Naive thymus-derived CD4-positive, alpha-beta T cell (primary cell): Measurements from ENCODE around the gene PBX2. TPM values are rescaled to one million over a fixed set of nuclear protein-coding genes. Genes with fewer than 3 reads are reported as not detected.

Experiments
- ATAC-seq: fragments of 150-1000 bp; cut with Tn5 transposase; 2 replicates; pipeline ENCODE4 v1.10.0; 2021; ENCODE audit warnings: mild to moderate bottlenecking, moderate library complexity
- CTCF ChIA-PET: fragments of 350-600 bp; sonication (Branson Sonifier 250); formaldehyde crosslinking; loops from one replicate; lab custom pipeline; 2021; ENCODE audit warnings: antibody characterized with exemption; lab: Charles Lee
- POLR2A ChIA-PET: fragments of 350-600 bp; sonication (Branson Sonifier 250); formaldehyde crosslinking; loops from one replicate; lab custom pipeline; 2021; ENCODE audit warnings: antibody characterized with exemption, inconsistent platforms; lab: Charles Lee
- DNase-seq, 9 donors: peaks; one replicate each; pipeline versions ENCODE4 v3.0.0 to v3.0.0-alpha.2; 2020 to 2022; ENCODE audit warnings: mixed read lengths in 1 of 9
- H3K27ac ChIP-seq: one replicate; pipeline ENCODE4 v1.7.0; 2013; ENCODE audit warnings: mild to moderate bottlenecking, low read depth, low read length, moderate library complexity
- H3K27me3 ChIP-seq, 2 donors: one replicate each; pipeline ENCODE4 v1.7.0; 2013; ENCODE audit warnings: low read length in 2 of 2, mild to moderate bottlenecking in 2 of 2, moderate library complexity in 2 of 2; ENCODE audit not compliant: control insufficient read depth in 2 of 2, insufficient read depth in 2 of 2
- H3K36me3 ChIP-seq, 3 experiments: 1 replicate in 2 of 3; 2 replicates in 1 of 3; pipeline ENCODE4 v1.7.0; 2013; ENCODE audit warnings: low read length in 3 of 3, mild to moderate bottlenecking in 3 of 3, moderate library complexity in 1 of 3; ENCODE audit not compliant: insufficient read depth in 3 of 3, control insufficient read depth in 2 of 3
- H3K4me1 ChIP-seq, 2 donors: one replicate each; pipeline ENCODE4 v1.7.0; 2013; ENCODE audit warnings: low read length in 2 of 2, mild to moderate bottlenecking in 2 of 2, moderate library complexity in 1 of 2; ENCODE audit not compliant: control insufficient read depth in 2 of 2, insufficient read depth in 2 of 2
- H3K4me3 ChIP-seq: 2 replicates; pipeline ENCODE4 v1.7.0; 2013; ENCODE audit warnings: mild to moderate bottlenecking, low read length
- H3K9me3 ChIP-seq, 3 experiments: 1 replicate in 2 of 3; 2 replicates in 1 of 3; pipeline ENCODE4 v1.7.0; 2013; ENCODE audit warnings: low read length in 3 of 3; ENCODE audit not compliant: control insufficient read depth in 2 of 3
- H3K27ac Mint-ChIP-seq, 9 donors: one replicate each; pipeline ENCODE4 v1.8.0; 2020 to 2022; ENCODE audit warnings: mixed read lengths in 9 of 9, mild to moderate bottlenecking in 8 of 9, moderate library complexity in 5 of 9, inconsistent platforms in 2 of 9
- H3K27me3 Mint-ChIP-seq, 5 donors: one replicate each; pipeline ENCODE4 v1.8.0; 2021 to 2022; ENCODE audit warnings: mixed read lengths in 5 of 5, mild to moderate bottlenecking in 1 of 5
- H3K36me3 Mint-ChIP-seq, 5 donors: one replicate each; pipeline ENCODE4 v1.8.0; 2020 to 2022; ENCODE audit warnings: mixed read lengths in 5 of 5, mild to moderate bottlenecking in 3 of 5, inconsistent platforms in 1 of 5
- H3K4me1 Mint-ChIP-seq, 7 donors: one replicate each; pipeline ENCODE4 v1.8.0; 2020 to 2022; ENCODE audit warnings: mixed read lengths in 7 of 7, mild to moderate bottlenecking in 3 of 7, inconsistent platforms in 1 of 7
- H3K4me3 Mint-ChIP-seq, 10 donors: one replicate each; pipeline ENCODE4 v1.8.0; 2020 to 2022; ENCODE audit warnings: mild to moderate bottlenecking in 10 of 10, mixed read lengths in 10 of 10, moderate library complexity in 6 of 10, inconsistent platforms in 2 of 10
- H3K9me3 Mint-ChIP-seq, 11 donors: one replicate each; pipeline ENCODE4 v1.8.0; 2020 to 2022; ENCODE audit warnings: mixed read lengths in 11 of 11, mild to moderate bottlenecking in 4 of 11, inconsistent platforms in 1 of 11, moderate library complexity in 1 of 11
- intact Hi-C, 2 donors: fragments of 100-400 bp; cut with micrococcal nuclease; formaldehyde crosslinking; loops; one replicate each; pipeline ENCODE4 v1.15.1; 2023
- polyA plus RNA-seq, 2 donors: library from polyadenylated mRNA; unstranded; fragments of 300-500 nt; fragmentation: Illumina TruSeq; gene quantifications; one replicate each; pipeline ENCODE4 v1.2.3, GENCODE V29; 2021
- total RNA-seq, 6 experiments: library from RNA in 5 of 6; stranded (reverse) in 5 of 6; gene quantifications; 1 replicate in 5 of 6; 2 replicates in 1 of 6; pipeline ENCODE4 v1.2.3 and lab custom pipeline; 2021 to 2026

PBX2 gene
- total and polyA plus RNA-seq, 7 experiments from 2014 or later, result 2.5 to 221 (median 108) TPM

GRCh38 chr6:32198345-32198696 is 8.3 kb upstream of the PBX2 start:
- Histone ChIP-seq H3K36me3 (no peaks in the 10 kb centered on the region), H3K4me1 (peaks cover 19 to 21% of the 10 kb centered on the region in 2 donors), H3K27me3 (no peaks in the 10 kb centered on the region), H3K27ac (no peak overlapping the region), H3K4me3 (no peak overlapping the region), H3K9me3 (no peaks in the 10 kb centered on the region)
- H3K4me1 Mint-ChIP-seq, result peaks cover 20 to 32% (median 29%) of the 10 kb centered on the region in 7 donors
- CTCF ChIA-PET, result interaction anchor here (1.5 kb wide), 1 partner anchor 71 kb away, joined by 3 read pairs; the partner anchor contains the start of gene ATF6B
- no peaks in the 10 kb centered on the region for H3K36me3 Mint-ChIP-seq
- no peaks in the 10 kb centered on the region for H3K9me3 Mint-ChIP-seq
- ATAC-seq (no peak), DNase-seq (no peak)
- H3K4me3 Mint-ChIP-seq, result peak overlapping the region in 4 of 10 donors; percentile 8 to 41 (median 26)
- peak overlapping the region in 6 of 9 donors; percentile 31 to 97 (median 58) for H3K27ac Mint-ChIP-seq
- H3K27me3 Mint-ChIP-seq, result peaks cover 0 to under 1% (median 0%) of the 10 kb centered on the region in 5 donors
- intact Hi-C loops, result loop anchor here (5.0 to 10.0 kb wide), 7 partner anchors 374 to 1581 kb away; partner anchors contain the start of genes B3GALT4 (in 1 of the 2), CLIC1 (in 1 of the 2), CUTA (in 1 of the 2) and HSD17B8 (in 1 of the 2)
- POLR2A ChIA-PET, result interaction anchor here (0.7 to 1.1 kb wide), 4 partner anchors 9 to 680 kb away, joined by 3 to 5 read pairs (median 4); no protein-coding TSS in a partner anchor

GRCh38 chr6:32196682-32197616 is 6.9 kb upstream of the PBX2 start:
- H3K4me1 ChIP-seq, result peaks cover 20 to 29% of the 10 kb centered on the region in 2 donors
- ATAC-seq, result no peak
- H3K36me3 ChIP-seq, result peaks cover 0 to 8% (median 0%) of the 10 kb centered on the region in 3 experiments
- DNase-seq, result peak in 1 of 9 donors; percentile 17
- Mint-ChIP-seq H3K27ac (peak overlapping the region; percentile 86 to 99 (median 97)), H3K27me3 (no peaks in the 10 kb centered on the region), H3K36me3 (peaks cover 0 to 7% (median 0%) of the 10 kb centered on the region in 5 donors), H3K4me1 (peaks cover 22 to 33% (median 31%) of the 10 kb centered on the region in 7 donors), H3K9me3 (no peaks in the 10 kb centered on the region), H3K4me3 (peak overlapping the region; percentile 92 to 99 (median 97))
- H3K27ac ChIP-seq, result peak overlapping the region; percentile 97
- H3K4me3 ChIP-seq, result peak overlapping the region; percentile 98
- H3K9me3 ChIP-seq, result no peaks in the 10 kb centered on the region
- intact Hi-C loops, result loop anchor here (5.0 to 10.0 kb wide), 7 partner anchors 372 to 1580 kb away; partner anchors contain the start of genes B3GALT4 (in 1 of the 2), CLIC1 (in 1 of the 2), CUTA (in 1 of the 2) and HSD17B8 (in 1 of the 2)
- H3K27me3 ChIP-seq, result no peaks in the 10 kb centered on the region
- CTCF ChIA-PET, result interaction anchor here (0.7 to 1.5 kb wide), 3 partner anchors 69 to 916 kb away, joined by 3 to 4 read pairs (median 3); partner anchors contain the start of gene ATF6B
- POLR2A ChIA-PET, result interaction anchor here (0.6 to 7.8 kb wide), 7 partner anchors 8 to 1201 kb away, joined by 3 to 79 read pairs (median 6); partner anchors contain the start of genes ATF6B and FKBPL

DNA sequence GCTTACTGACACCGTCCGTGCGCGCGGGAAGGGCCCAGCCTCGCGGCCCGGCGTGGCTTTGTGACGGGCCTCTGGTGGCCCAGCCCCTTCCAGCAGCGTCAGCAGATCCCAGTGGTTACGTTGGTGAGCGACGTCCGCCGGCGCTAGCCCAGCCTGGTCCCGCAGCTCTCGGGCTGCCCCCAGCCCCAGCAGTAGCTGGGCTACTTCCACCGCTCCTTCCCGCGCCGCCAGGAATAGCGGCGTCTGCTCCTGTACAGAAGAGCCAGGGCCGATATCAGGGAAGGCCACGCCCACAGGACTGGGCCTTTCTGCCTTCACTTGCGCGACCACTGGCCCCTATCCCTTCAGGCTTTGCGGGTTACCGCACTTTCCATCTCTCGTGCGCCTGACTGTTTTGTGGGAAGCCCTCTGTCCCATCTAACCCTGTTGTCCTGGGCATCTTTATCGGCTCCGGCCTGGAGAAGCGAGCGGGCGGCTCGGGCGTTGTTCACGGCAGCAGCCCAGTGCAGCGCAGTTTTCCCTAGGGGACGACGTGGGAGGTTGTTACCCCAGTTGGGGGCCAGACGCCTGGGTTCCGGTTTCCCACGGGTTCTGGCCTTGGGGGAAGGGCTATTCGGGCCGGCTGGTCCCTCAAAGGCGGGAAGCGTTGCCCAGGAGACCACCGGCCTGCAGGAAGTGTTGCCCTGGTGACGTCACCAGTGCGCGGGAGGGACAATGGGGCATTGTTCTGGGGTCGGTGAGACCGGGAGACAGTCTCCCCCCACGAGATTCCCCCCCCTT is 6.1 kb upstream of the PBX2 start:
- Histone ChIP-seq H3K4me3 (peak overlapping the region; percentile 98), H3K27me3 (no peaks in the 10 kb centered on the region), H3K9me3 (no peaks in the 10 kb centered on the region), H3K4me1 (peaks cover 20 to 29% of the 10 kb centered on the region in 2 donors), H3K27ac (peak overlapping the region; percentile 97), H3K36me3 (peaks cover 0 to 16% (median 0%) of the 10 kb centered on the region in 3 experiments)
- H3K4me3 Mint-ChIP-seq, result peak overlapping the region; percentile 92 to 99 (median 97)
- no peaks in the 10 kb centered on the region for H3K27me3 Mint-ChIP-seq
- no peaks in the 10 kb centered on the region for H3K9me3 Mint-ChIP-seq
- POLR2A ChIA-PET, result interaction anchor here (0.7 to 10.6 kb wide), 18 partner anchors 9 to 1201 kb away, joined by 3 to 259 read pairs (median 4); partner anchors contain the start of genes AGPAT1, ATF6B, FKBPL and RNF5
- DNase-seq (peak in 2 of 9 donors; percentile 60 to 66), ATAC-seq (no peak)
- intact Hi-C loops, result loop anchor here (1.0 to 10.0 kb wide), 22 partner anchors 18 to 1579 kb away; partner anchors contain the start of genes HSPA1B (in 2 of the 2), PPT2 (in 2 of the 2), PSMB8 (in 2 of the 2) and RNF5 (in 2 of the 2)
- H3K4me1 Mint-ChIP-seq, result peaks cover 24 to 38% (median 31%) of the 10 kb centered on the region in 7 donors
- peak overlapping the region; percentile 86 to 99 (median 97) for H3K27ac Mint-ChIP-seq
- CTCF ChIA-PET, result interaction anchor here (0.6 to 1.9 kb wide), 8 partner anchors 10 to 68 kb away, joined by 3 to 9 read pairs (median 4); partner anchors contain the start of genes ATF6B and FKBPL
- peaks cover 5 to 15% (median 6%) of the 10 kb centered on the region in 5 donors for H3K36me3 Mint-ChIP-seq

GRCh38 chr6:32195652-32195901 is 5.6 kb upstream of the PBX2 start:
- Histone ChIP-seq H3K27ac (peak overlapping the region; percentile 97), H3K36me3 (peaks cover 0 to 18% (median 0%) of the 10 kb centered on the region in 3 experiments), H3K27me3 (no peaks in the 10 kb centered on the region), H3K4me1 (peaks cover 20 to 29% of the 10 kb centered on the region in 2 donors), H3K9me3 (no peaks in the 10 kb centered on the region), H3K4me3 (peak overlapping the region; percentile 98)
- DNase-seq, result peak; percentile 94 to 100 (median 98)
- peaks cover 7 to 18% (median 8%) of the 10 kb centered on the region in 5 donors for H3K36me3 Mint-ChIP-seq
- H3K4me1 Mint-ChIP-seq, result peaks cover 24 to 40% (median 31%) of the 10 kb centered on the region in 7 donors
- no peaks in the 10 kb centered on the region for H3K27me3 Mint-ChIP-seq
- peak overlapping the region; percentile 92 to 99 (median 97) for H3K4me3 Mint-ChIP-seq
- peak overlapping the region; percentile 86 to 99 (median 97) for H3K27ac Mint-ChIP-seq
- H3K9me3 Mint-ChIP-seq, result no peaks in the 10 kb centered on the region
- CTCF ChIA-PET, result interaction anchor here (0.7 to 1.9 kb wide), 7 partner anchors 11 to 68 kb away, joined by 3 to 9 read pairs (median 5); partner anchors contain the start of genes ATF6B and FKBPL
- peak; percentile 89 for ATAC-seq
- POLR2A ChIA-PET, result interaction anchor here (0.5 to 10.6 kb wide), 17 partner anchors 8 to 777 kb away, joined by 3 to 259 read pairs (median 4); partner anchors contain the start of genes AGPAT1, ATF6B, FKBPL and RNF5
- intact Hi-C loops, result loop anchor here (1.0 to 10.0 kb wide), 22 partner anchors 17 to 1578 kb away; partner anchors contain the start of genes HSPA1B (in 2 of the 2), PPT2 (in 2 of the 2), PSMB8 (in 2 of the 2) and RNF5 (in 2 of the 2)

GRCh38 chr6:32194825-32195651 is 5.0 kb upstream of the PBX2 start:
- no peaks in the 10 kb centered on the region for H3K9me3 ChIP-seq
- Mint-ChIP-seq H3K36me3 (peaks cover 7 to 23% (median 8%) of the 10 kb centered on the region in 5 donors), H3K27me3 (no peaks in the 10 kb centered on the region), H3K27ac (peak overlapping the region; percentile 86 to 99 (median 97)), H3K9me3 (no peaks in the 10 kb centered on the region), H3K4me3 (peak overlapping the region; percentile 89 to 99 (median 96)), H3K4me1 (peaks cover 24 to 40% (median 31%) of the 10 kb centered on the region in 7 donors)
- no peak for ATAC-seq
- peak in 1 of 9 donors; percentile 48 for DNase-seq
- peak overlapping the region; percentile 98 for H3K4me3 ChIP-seq
- H3K27me3 ChIP-seq, result no peaks in the 10 kb centered on the region
- intact Hi-C loops, result loop anchor here (1.0 to 10.0 kb wide), 23 partner anchors 17 to 1578 kb away; partner anchors contain the start of genes EHMT2 (in 2 of the 2), HSPA1B (in 2 of the 2), PPT2 (in 2 of the 2) and PSMB8 (in 2 of the 2)
- H3K27ac ChIP-seq, result peak overlapping the region; percentile 97
- ChIA-PET CTCF (interaction anchor here (0.9 to 1.9 kb wide), 11 partner anchors 11 to 67 kb away, joined by 3 to 9 read pairs (median 4); partner anchors contain the start of genes ATF6B and FKBPL), POLR2A (interaction anchor here (0.5 to 10.6 kb wide), 18 partner anchors 8 to 777 kb away, joined by 3 to 259 read pairs (median 4); partner anchors contain the start of genes AGPAT1, ATF6B, FKBPL and RNF5)
- H3K36me3 ChIP-seq, result peaks cover 0 to 18% (median 0%) of the 10 kb centered on the region in 3 experiments
- peaks cover 20 to 29% of the 10 kb centered on the region in 2 donors for H3K4me1 ChIP-seq
